Parathyroid adenoma (tissue), 2 donors: ENCODE results near the gene GHR.

Source experiments
- H2AFZ ChIP-seq: fragments of 300-600 bp; sonication (generic); one replicate; pipeline ENCODE4 v1.7.0; 2017; ENCODE audit warnings: antibody characterized with exemption, mild to moderate bottlenecking
- H3K27ac ChIP-seq: fragments of 300-600 bp; sonication (generic); one replicate; pipeline ENCODE4 v1.7.0; 2017
- H3K27me3 ChIP-seq: fragments of 300-600 bp; sonication (generic); one replicate; pipeline ENCODE4 v1.7.0; 2017; ENCODE audit warnings: low read length; ENCODE audit not compliant: control insufficient read depth, insufficient read depth
- H3K36me3 ChIP-seq: fragments of 300-600 bp; sonication (generic); one replicate; pipeline ENCODE4 v1.7.0; 2017; ENCODE audit warnings: low read length; ENCODE audit not compliant: control insufficient read depth, insufficient read depth
- H3K4me1 ChIP-seq: fragments of 300-600 bp; sonication (generic); one replicate; pipeline ENCODE4 v1.7.0; 2017; ENCODE audit warnings: control low read depth
- H3K4me2 ChIP-seq: fragments of 300-600 bp; sonication (generic); one replicate; pipeline ENCODE4 v1.7.0; 2017; ENCODE audit warnings: low read length
- H3K4me3 ChIP-seq: fragments of 300-600 bp; sonication (generic); one replicate; pipeline ENCODE4 v1.7.0; 2017; ENCODE audit warnings: low read depth, low read length
- H3K79me2 ChIP-seq: fragments of 300-600 bp; sonication (generic); one replicate; pipeline ENCODE4 v1.7.0; 2017; ENCODE audit warnings: control low read depth
- H3K9ac ChIP-seq: fragments of 300-600 bp; sonication (generic); one replicate; pipeline ENCODE4 v1.7.0; 2017; ENCODE audit warnings: mild to moderate bottlenecking
- H3K9me3 ChIP-seq: fragments of 300-600 bp; sonication (generic); one replicate; pipeline ENCODE4 v1.7.0; 2017; ENCODE audit warnings: low read length; ENCODE audit not compliant: control insufficient read depth
- CTCF ChIP-seq: fragments of 300-600 bp; sonication (generic); IDR thresholded peaks from one replicate; pipeline ENCODE4 v1.7.0; 2017; ENCODE audit warnings: antibody characterized with exemption, mild to moderate bottlenecking
- donor health status: primary hyperparathyroidism.

The GHR gene

GRCh38 chr5:42605490-42605889, 182.3 kb downstream of the GHR start:
- Histone ChIP-seq H3K36me3 (no peaks in the 10 kb centered on the region), H3K4me1 (no peaks in the 10 kb centered on the region), H3K4me3 (no peak overlapping the region), H3K27me3 (no peaks in the 10 kb centered on the region), H3K79me2 (peaks cover 3% of the 10 kb centered on the region), H2AFZ (no peak overlapping the region), H3K4me2 (no peak overlapping the region), H3K9ac (no peak overlapping the region), H3K9me3 (no peaks in the 10 kb centered on the region), H3K27ac (no peak overlapping the region)
- TF ChIP-seq CTCF: no peak

GRCh38 chr5:42606464-42606869, 183.2 kb downstream of the GHR start:
- no peaks in the 10 kb centered on the region for H3K4me1 ChIP-seq
- H3K79me2 ChIP-seq: peaks cover 3% of the 10 kb centered on the region
- H3K27ac ChIP-seq: no peak overlapping the region
- H3K9me3 ChIP-seq: no peaks in the 10 kb centered on the region
- no peak overlapping the region for H3K4me2 ChIP-seq
- H3K36me3 ChIP-seq: no peaks in the 10 kb centered on the region
- H3K9ac ChIP-seq: no peak overlapping the region
- no peak overlapping the region for H2AFZ ChIP-seq
- H3K27me3 ChIP-seq: no peaks in the 10 kb centered on the region
- H3K4me3 ChIP-seq: no peak overlapping the region
- no peak for TF ChIP-seq CTCF

- no peak overlapping the region for H3K27ac ChIP-seq
- TF ChIP-seq CTCF: no peak
- no peaks in the 10 kb centered on the region for H3K27me3 ChIP-seq
- no peaks in the 10 kb centered on the region for H3K36me3 ChIP-seq
- H3K4me3 ChIP-seq: no peak overlapping the region
- H3K79me2 ChIP-seq: no peaks in the 10 kb centered on the region
- no peaks in the 10 kb centered on the region for H3K9me3 ChIP-seq
- no peak overlapping the region for H3K9ac ChIP-seq
- H3K4me1 ChIP-seq: no peaks in the 10 kb centered on the region
- no peak overlapping the region for H2AFZ ChIP-seq
- H3K4me2 ChIP-seq: no peak overlapping the region
These were observed 188.2 kb downstream of the GHR start for GRCh38 chr5:42611437-42611836.

- Histone ChIP-seq H3K9ac (no peak overlapping the region), H3K79me2 (no peaks in the 10 kb centered on the region), H3K4me2 (no peak overlapping the region), H3K4me3 (no peak overlapping the region), H3K27me3 (no peaks in the 10 kb centered on the region), H3K4me1 (no peaks in the 10 kb centered on the region), H3K27ac (no peak overlapping the region), H3K9me3 (no peaks in the 10 kb centered on the region), H2AFZ (no peak overlapping the region), H3K36me3 (no peaks in the 10 kb centered on the region)
- no peak for TF ChIP-seq CTCF
These were observed 189.6 kb downstream of the GHR start for GRCh38 chr5:42612750-42613366.

- no peak overlapping the region for H2AFZ ChIP-seq
- no peaks in the 10 kb centered on the region for H3K9me3 ChIP-seq
- no peaks in the 10 kb centered on the region for H3K36me3 ChIP-seq
- no peak for TF ChIP-seq CTCF
- no peaks in the 10 kb centered on the region for H3K4me1 ChIP-seq
- no peak overlapping the region for H3K27ac ChIP-seq
- H3K4me2 ChIP-seq: no peak overlapping the region
- no peaks in the 10 kb centered on the region for H3K27me3 ChIP-seq
- no peak overlapping the region for H3K4me3 ChIP-seq
- no peak overlapping the region for H3K9ac ChIP-seq
- no peaks in the 10 kb centered on the region for H3K79me2 ChIP-seq
These were observed 191.3 kb downstream of the GHR start for GRCh38 chr5:42614509-42614908.
